PC-3 (cell line): ENCODE measurements around the gene LAYN. TPM values are rescaled to one million over a fixed set of nuclear protein-coding genes. Genes with fewer than 3 reads are reported as not detected.

Source experiments
- ATAC-seq: fragments of 200-7000 bp; cut with Tn5 transposase; 2 replicates; pipeline ENCODE4 v1.9.1; 2020; ENCODE audit warnings: mild to moderate bottlenecking, moderate library complexity
- BruUV-seq: library from RNA; stranded (reverse); fragments of 400-500 nt; replicated peaks from 2 replicates; lab custom pipeline; 2021; lab: Mats Ljungman, UMichigan
- CTCF ChIA-PET: fragments of 300-600 bp; sonication (Branson Sonifier 250); formaldehyde crosslinking; loops from one replicate; lab custom pipeline; 2022; ENCODE audit warnings: antibody characterized with exemption; lab: Charles Lee
- POLR2A ChIA-PET: fragments of 300-600 bp; sonication (Branson Sonifier 250); formaldehyde crosslinking; loops from one replicate; lab custom pipeline; 2022; ENCODE audit warnings: antibody characterized with exemption; ENCODE audit not compliant: unreplicated experiment; lab: Charles Lee
- DNase-seq: peaks from one replicate; pipeline ENCODE4 v3.0.0-alpha.2; 2015
- H2AFZ ChIP-seq: fragments of 300-600 bp; sonication (generic); 2 replicates; pipeline ENCODE4 v1.6.0; 2016; ENCODE audit warnings: antibody characterized with exemption, low read length
- H3F3A ChIP-seq: fragments of 300-600 bp; sonication (generic); one replicate; pipeline ENCODE4 v1.6.0; 2017; ENCODE audit warnings: antibody characterized with exemption, low read length, control low read depth, mild to moderate bottlenecking; ENCODE audit not compliant: unreplicated experiment
- H3K27ac ChIP-seq: fragments of 300-600 bp; sonication (generic); 2 replicates; pipeline ENCODE4 v1.5.1; 2016; ENCODE audit warnings: mild to moderate bottlenecking, low read length
- H3K27me3 ChIP-seq: fragments of 300-600 bp; sonication (generic); 2 replicates; pipeline ENCODE4 v1.6.1; 2016; ENCODE audit warnings: low read length, mixed read lengths
- H3K36me3 ChIP-seq: fragments of 300-600 bp; sonication (generic); 2 replicates; pipeline ENCODE4 v1.6.1; 2016; ENCODE audit warnings: low read depth, mixed run types, low read length, mixed read lengths
- H3K4me1 ChIP-seq: fragments of 300-600 bp; sonication (generic); 2 replicates; pipeline ENCODE4 v1.5.1; 2016; ENCODE audit warnings: low read length; ENCODE audit not compliant: insufficient read depth
- H3K4me2 ChIP-seq: fragments of 300-600 bp; sonication (generic); 2 replicates; pipeline ENCODE4 v1.6.0; 2016; ENCODE audit warnings: low read length
- H3K4me3 ChIP-seq: fragments of 300-600 bp; sonication (generic); 2 replicates; pipeline ENCODE4 v1.5.1; 2016; ENCODE audit warnings: mild to moderate bottlenecking, low read length, mixed read lengths
- H3K79me2 ChIP-seq: fragments of 300-600 bp; sonication (generic); 2 replicates; pipeline ENCODE4 v1.6.1; 2017; ENCODE audit warnings: low read length, mixed read lengths
- H3K9ac ChIP-seq: fragments of 300-600 bp; sonication (generic); 2 replicates; pipeline ENCODE4 v1.6.0; 2016; ENCODE audit warnings: mild to moderate bottlenecking, low read length
- H3K9me2 ChIP-seq: fragments of 300-600 bp; sonication (generic); replicated peaks from 2 replicates; pipeline ENCODE4 v1.6.1; 2016; ENCODE audit warnings: mixed run types, low read length, mixed read lengths
- H3K9me3 ChIP-seq: fragments of 300-600 bp; sonication (generic); 2 replicates; pipeline ENCODE4 v1.6.1; 2016; ENCODE audit warnings: low read length, mixed read lengths
- H4K20me1 ChIP-seq: fragments of 300-600 bp; sonication (generic); 2 replicates; pipeline ENCODE4 v1.6.1; 2016; ENCODE audit warnings: low read length, mixed read lengths
- EZH2 ChIP-seq: fragments of 300-600 bp; sonication (generic); IDR thresholded peaks from one replicate; pipeline ENCODE4 v1.6.1; 2017; ENCODE audit warnings: antibody characterized with exemption, mild to moderate bottlenecking, low read length; ENCODE audit not compliant: unreplicated experiment
- EZH2phosphoT487 ChIP-seq: fragments of 300-600 bp; sonication (generic); IDR thresholded peaks from 2 replicates; pipeline ENCODE4 v1.6.1; 2018; ENCODE audit warnings: mild to moderate bottlenecking, antibody characterized with exemption, low read length, borderline replicate concordance
- intact Hi-C: fragments of 100-400 bp; cut with micrococcal nuclease; formaldehyde crosslinking; loops from 2 replicates; pipeline ENCODE4 v1.9.0; 2023
- total RNA-seq: library from RNA; depleted of rRNA; stranded (reverse); fragments of >200 nt; gene quantifications from 2 replicates; pipeline ENCODE4 v1.2.3, GENCODE V29; 2014
- TF ChIP-seq, protein P1 (sequence below): fragments of 300-600 bp; sonication (generic); conservative IDR thresholded peaks from 2 replicates; pipeline ENCODE4 v1.5.1; 2017; ENCODE audit warnings: antibody characterized with exemption, low read depth, mild to moderate bottlenecking, low read length

The LAYN gene
- total RNA-seq, 1 experiment from 2014 or later, result 0.47 TPM

DNA sequence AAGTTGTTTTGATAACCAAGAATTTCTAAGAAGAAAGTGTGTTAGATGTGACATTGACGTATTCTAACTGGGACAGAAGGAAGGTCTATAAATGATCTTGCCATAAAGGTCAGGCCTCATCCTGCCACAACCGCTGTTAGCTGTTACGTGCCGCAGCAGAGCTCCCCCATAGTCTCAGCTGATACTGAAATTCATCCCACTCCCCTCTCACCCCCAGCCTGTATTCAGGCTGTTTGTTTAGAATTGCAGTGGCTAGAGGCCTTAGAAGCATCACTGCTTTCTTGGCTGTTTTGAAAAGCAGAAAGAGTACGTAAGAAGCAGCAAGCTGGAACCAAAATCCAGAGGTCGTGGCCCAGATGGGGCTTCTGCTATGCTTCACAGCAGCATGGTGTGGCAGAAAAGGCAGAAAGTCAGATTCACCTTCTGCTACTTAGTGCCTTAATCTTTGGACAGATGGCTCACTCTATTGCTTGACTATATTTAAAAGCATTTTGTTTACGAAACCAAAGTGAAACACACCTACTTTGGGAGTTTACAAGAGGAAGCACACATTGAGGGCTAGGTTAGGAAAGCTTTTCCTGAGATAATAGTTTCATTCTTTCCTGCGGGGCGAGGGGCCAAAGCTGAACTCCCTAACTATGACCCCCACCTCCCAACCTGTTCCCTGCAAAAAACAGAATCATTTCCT, 950 bp upstream of the LAYN start:
- peak overlapping the region; percentile 27 for H3K4me2 ChIP-seq
- H4K20me1 ChIP-seq, result no peaks in the 10 kb centered on the region
- no peak overlapping the region for H3K4me3 ChIP-seq
- CTCF ChIA-PET, result interaction anchor here (1.2 kb wide), 1 partner anchor 15 kb away, joined by 4 read pairs; no protein-coding TSS in a partner anchor
- no peak overlapping the region for H3K9ac ChIP-seq
- intact Hi-C loops, result loop anchor here (10.0 kb wide), 1 partner anchor 335 kb away; no protein-coding TSS in a partner anchor
- H3F3A ChIP-seq, result no peaks in the 10 kb centered on the region
- BruUV-seq, result no TSS peak
- H3K27ac ChIP-seq, result peak overlapping the region; percentile 34
- no peaks in the 10 kb centered on the region for H3K9me2 ChIP-seq
- no peak for DNase-seq
- no peaks in the 10 kb centered on the region for H3K79me2 ChIP-seq
- ATAC-seq, result no peak
- H3K9me3 ChIP-seq, result no peaks in the 10 kb centered on the region
- no peaks in the 10 kb centered on the region for H3K27me3 ChIP-seq
- no peaks in the 10 kb centered on the region for H3K36me3 ChIP-seq
- POLR2A ChIA-PET, result no interaction called here
- peaks cover 38% of the 10 kb centered on the region for H3K4me1 ChIP-seq
- H2AFZ ChIP-seq, result 0 out of 2 replicates have a peak overlapping the region, but pooled peaks have one; percentile 3
- TF ChIP-seq, protein P1, sequence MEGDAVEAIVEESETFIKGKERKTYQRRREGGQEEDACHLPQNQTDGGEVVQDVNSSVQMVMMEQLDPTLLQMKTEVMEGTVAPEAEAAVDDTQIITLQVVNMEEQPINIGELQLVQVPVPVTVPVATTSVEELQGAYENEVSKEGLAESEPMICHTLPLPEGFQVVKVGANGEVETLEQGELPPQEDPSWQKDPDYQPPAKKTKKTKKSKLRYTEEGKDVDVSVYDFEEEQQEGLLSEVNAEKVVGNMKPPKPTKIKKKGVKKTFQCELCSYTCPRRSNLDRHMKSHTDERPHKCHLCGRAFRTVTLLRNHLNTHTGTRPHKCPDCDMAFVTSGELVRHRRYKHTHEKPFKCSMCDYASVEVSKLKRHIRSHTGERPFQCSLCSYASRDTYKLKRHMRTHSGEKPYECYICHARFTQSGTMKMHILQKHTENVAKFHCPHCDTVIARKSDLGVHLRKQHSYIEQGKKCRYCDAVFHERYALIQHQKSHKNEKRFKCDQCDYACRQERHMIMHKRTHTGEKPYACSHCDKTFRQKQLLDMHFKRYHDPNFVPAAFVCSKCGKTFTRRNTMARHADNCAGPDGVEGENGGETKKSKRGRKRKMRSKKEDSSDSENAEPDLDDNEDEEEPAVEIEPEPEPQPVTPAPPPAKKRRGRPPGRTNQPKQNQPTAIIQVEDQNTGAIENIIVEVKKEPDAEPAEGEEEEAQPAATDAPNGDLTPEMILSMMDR, result no peak
- TF ChIP-seq EZH2 (no peak), EZH2phosphoT487 (no peak)

DNA sequence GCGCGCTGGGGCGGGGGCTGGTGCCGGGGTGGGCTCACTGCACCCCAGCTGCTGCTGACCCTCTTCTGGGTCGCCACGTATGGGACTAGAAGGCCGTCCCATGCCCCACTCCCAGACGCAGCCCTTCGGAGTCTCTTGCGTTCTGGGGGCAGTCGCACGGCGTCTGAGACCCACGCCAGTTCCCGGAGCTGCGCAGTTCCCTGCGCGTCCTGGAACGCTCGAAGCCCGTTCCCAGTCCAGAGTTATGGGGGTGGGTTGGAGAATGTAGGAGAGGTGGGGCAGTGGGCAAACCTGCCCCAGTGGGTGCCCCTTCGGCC, 375 bp downstream of the LAYN start:
- TF ChIP-seq, protein P1, result no peak
- no peak for TF ChIP-seq EZH2
- TF ChIP-seq EZH2phosphoT487, result no peak
- peaks cover 25% of the 10 kb centered on the region for H3K4me1 ChIP-seq
- H3K36me3 ChIP-seq, result no peaks in the 10 kb centered on the region
- H3K27me3 ChIP-seq, result no peaks in the 10 kb centered on the region
- ATAC-seq (no peak), DNase-seq (no peak)
- no peaks in the 10 kb centered on the region for H3F3A ChIP-seq
- no peaks in the 10 kb centered on the region for H3K79me2 ChIP-seq
- no peak overlapping the region for H3K4me3 ChIP-seq
- H3K9me3 ChIP-seq, result no peaks in the 10 kb centered on the region
- no peak overlapping the region for H3K27ac ChIP-seq
- no peak overlapping the region for H2AFZ ChIP-seq
- H3K9me2 ChIP-seq, result no peaks in the 10 kb centered on the region
- BruUV-seq, result no TSS peak
- ChIA-PET POLR2A (no interaction called here), CTCF (no interaction called here)
- H3K4me2 ChIP-seq, result no peak overlapping the region
- no peak overlapping the region for H3K9ac ChIP-seq
- H4K20me1 ChIP-seq, result no peaks in the 10 kb centered on the region
- intact Hi-C loops, result no loop called here
